ENCODE results near the gene CAPZA1.

CAPZA1 gene

DNA sequence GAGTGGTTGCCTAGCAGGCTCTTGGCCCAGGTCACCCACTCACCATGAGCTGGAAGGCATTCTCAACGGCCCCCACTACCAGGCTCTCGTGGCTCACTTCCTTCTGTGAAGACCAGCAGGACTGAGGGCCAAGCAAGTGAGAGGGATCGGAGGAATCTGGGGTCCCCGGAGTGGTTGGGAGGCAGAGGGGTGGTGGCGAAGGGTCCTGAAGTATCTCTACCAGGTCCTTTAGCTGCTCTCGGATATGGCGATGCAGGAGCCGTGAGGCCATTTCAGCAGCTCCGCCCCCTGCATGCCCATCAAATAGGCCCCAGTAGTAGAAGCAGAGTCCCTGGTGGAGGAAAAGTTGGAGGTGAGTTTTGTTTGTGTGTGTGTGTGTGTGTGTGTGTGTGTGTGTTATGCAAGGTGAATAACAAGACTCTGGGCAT is 93.1 kb downstream of the CAPZA1 start:
- H2AFZ ChIP-seq (ENCODE audit: insufficient read depth, low read length, poor library complexity), result no peak overlapping the region
- no peak overlapping the region for H2BK120ac ChIP-seq (ENCODE audit: insufficient read depth, low read length, poor library complexity)
- no peaks in the 10 kb centered on the region for H3K36me3 ChIP-seq (ENCODE audit: control insufficient read depth in 1 of 2, insufficient read depth in 2 of 2, low read length in 2 of 2)
- H3K9ac ChIP-seq (ENCODE audit: low read length), result no peak overlapping the region
- no peaks in the 10 kb centered on the region for H3K9me3 ChIP-seq (ENCODE audit: insufficient read depth, low read depth, low read length)
- H3K4me1 ChIP-seq (ENCODE audit: control insufficient read depth in 1 of 2, insufficient read depth in 2 of 2, low read length in 2 of 2), result peaks cover 8 to 19% of the 10 kb centered on the region in 2 experiments
- no peak overlapping the region for H3K4me3 ChIP-seq (ENCODE audit: low read depth, low read length)
- no peak overlapping the region for H3K18ac ChIP-seq (ENCODE audit: low read length)
- H4K12ac ChIP-seq (ENCODE audit: low read depth, low read length), result no peak overlapping the region
- H2BK12ac ChIP-seq (ENCODE audit: low read length), result no peak overlapping the region
- H4K8ac ChIP-seq (ENCODE audit: low read depth, low read length), result no peak overlapping the region
- no peak overlapping the region for H2BK5ac ChIP-seq (ENCODE audit: low read depth, low read length, poor library complexity)
- DNase-seq, result no peak
- H3K79me1 ChIP-seq (ENCODE audit: low read length), result no peaks in the 10 kb centered on the region
- H3K79me2 ChIP-seq (ENCODE audit: control insufficient read depth, insufficient read depth, low read length, poor library complexity), result no peaks in the 10 kb centered on the region
- no peak overlapping the region for H4K91ac ChIP-seq (ENCODE audit: low read depth, low read length)
- H2AK5ac ChIP-seq (ENCODE audit: low read length), result no peak overlapping the region
- no peak overlapping the region for H3K27ac ChIP-seq (ENCODE audit: low read depth, low read length)
- no CpG with 5 or more reads among the region's 9 CpGs for WGBS (ENCODE audit: extremely low coverage, insufficient coverage, insufficient read length)
- no peak overlapping the region for H3K4me2 ChIP-seq (ENCODE audit: low read length)
- H3K4ac ChIP-seq (ENCODE audit: low read depth, low read length), result no peak overlapping the region
- no peaks in the 10 kb centered on the region for H3K27me3 ChIP-seq (ENCODE audit: insufficient read depth, low read length)
- H3K14ac ChIP-seq (ENCODE audit: low read length), result no peak overlapping the region
- H3K23ac ChIP-seq (ENCODE audit: low read length), result no peak overlapping the region

DNA sequence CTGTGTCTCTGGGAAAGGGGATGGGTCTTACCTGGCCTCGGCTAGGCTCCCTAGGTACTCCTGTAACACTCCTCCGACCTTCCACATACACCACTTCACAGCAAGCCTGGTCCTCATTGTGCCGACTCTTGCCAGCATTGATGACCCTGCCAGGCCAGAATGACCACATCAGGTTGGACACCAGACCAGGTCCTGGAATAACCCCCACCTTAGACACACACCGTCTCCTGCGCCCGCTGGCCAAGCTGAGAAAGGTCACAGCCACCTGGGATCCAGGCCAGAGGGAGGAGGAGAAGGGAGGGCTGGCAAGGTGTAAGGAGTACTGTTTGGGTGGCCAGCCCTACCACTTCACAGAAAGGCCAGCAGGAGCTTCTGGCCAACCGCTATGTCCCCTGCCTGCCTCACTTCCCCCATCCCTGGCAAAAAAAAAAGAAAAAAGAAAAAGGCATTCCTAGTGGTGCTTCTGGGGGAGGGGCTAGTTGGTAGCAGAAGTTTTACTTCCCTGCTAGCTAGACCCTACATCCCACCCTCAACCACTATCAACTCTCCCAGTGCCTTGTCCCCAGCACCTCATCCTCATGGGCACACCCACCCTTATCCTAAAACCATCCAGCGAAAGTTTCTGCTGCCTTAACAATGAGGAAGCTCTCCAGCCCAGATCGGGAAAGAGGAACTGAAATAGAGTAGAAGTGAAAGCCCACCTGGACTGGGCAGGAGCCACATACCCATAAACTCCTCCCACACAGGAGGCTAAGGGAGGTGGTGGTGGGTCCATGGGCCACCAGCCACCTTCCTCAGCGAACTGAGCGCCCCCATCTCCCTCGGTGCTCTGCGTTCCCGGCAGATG is 94.1 kb downstream of the CAPZA1 start:
- Histone ChIP-seq H2AFZ (ENCODE audit: insufficient read depth, low read length, poor library complexity) (peak overlapping the region; percentile 5), H3K23ac (ENCODE audit: low read length) (no peak overlapping the region)
- WGBS (ENCODE audit: extremely low coverage, insufficient coverage, insufficient read length), result no CpG with 5 or more reads among the region's 14 CpGs

DNA sequence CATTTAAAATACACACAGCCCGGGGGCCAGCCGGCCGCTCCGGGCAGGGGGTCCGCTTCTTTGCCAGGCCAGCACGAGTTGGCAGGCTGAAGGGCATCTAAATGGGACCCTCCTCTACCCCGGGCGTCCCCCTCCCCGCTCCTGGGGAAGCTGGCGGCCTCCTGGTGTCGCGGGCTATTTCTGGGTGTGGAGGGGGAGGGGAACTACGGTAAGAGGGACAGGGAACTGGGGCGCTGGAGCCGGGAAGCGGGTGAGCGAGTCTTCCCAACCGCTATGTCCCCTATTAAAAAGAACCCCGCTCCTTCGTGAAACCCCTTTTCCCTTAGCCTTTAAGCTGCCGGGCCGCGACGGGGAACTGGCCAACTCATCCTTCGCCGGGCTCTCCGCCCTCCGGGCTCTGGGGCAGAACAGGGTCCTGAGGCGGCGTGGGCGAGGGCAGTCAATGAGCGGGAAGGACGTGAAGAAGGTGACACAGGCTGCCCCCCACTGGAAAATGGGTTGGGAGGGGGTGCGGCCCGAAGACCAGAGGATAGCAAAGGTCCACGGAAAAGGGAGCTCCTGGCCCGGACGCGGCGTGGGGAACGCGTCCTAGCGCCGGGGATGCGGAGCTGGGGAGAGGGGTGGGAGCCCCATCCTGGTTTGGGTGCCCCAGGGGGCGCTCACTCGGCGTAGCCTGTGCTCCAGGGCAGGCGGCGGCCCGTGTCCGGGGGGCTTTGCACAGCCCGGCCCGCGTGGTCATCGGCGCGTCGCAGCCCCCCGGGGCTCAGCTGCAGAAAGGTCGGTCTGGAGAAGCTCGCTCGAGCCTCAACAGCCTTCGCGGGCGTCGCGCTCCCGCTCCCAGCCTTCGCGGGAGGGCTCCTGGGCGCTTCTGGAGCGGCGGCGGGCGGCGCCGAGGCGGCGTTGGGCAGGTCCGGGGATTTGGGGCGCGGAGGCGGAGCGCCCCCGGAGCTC is 95.0 kb downstream of the CAPZA1 start:
- Histone ChIP-seq H4K8ac (ENCODE audit: low read depth, low read length) (no peak overlapping the region), H2AK5ac (ENCODE audit: low read length) (no peak overlapping the region), H3K4me3 (ENCODE audit: low read depth, low read length) (peak overlapping the region; percentile 73), H3K18ac (ENCODE audit: low read length) (no peak overlapping the region), H3K27ac (ENCODE audit: low read depth, low read length) (no peak overlapping the region), H2BK120ac (ENCODE audit: insufficient read depth, low read length, poor library complexity) (no peak overlapping the region), H3K79me2 (ENCODE audit: control insufficient read depth, insufficient read depth, low read length, poor library complexity) (no peaks in the 10 kb centered on the region), H4K91ac (ENCODE audit: low read depth, low read length) (no peak overlapping the region), H3K79me1 (ENCODE audit: low read length) (no peaks in the 10 kb centered on the region), H3K4me2 (ENCODE audit: low read length) (peak overlapping the region; percentile 96), H4K12ac (ENCODE audit: low read depth, low read length) (no peak overlapping the region), H3K4me1 (ENCODE audit: control insufficient read depth in 1 of 2, insufficient read depth in 2 of 2, low read length in 2 of 2) (peaks cover 8 to 17% of the 10 kb centered on the region in 2 experiments), H3K4ac (ENCODE audit: low read depth, low read length) (no peak overlapping the region), H3K36me3 (ENCODE audit: control insufficient read depth in 1 of 2, insufficient read depth in 2 of 2, low read length in 2 of 2) (no peaks in the 10 kb centered on the region), H3K23ac (ENCODE audit: low read length) (no peak overlapping the region), H3K9ac (ENCODE audit: low read length) (no peak overlapping the region), H2BK5ac (ENCODE audit: low read depth, low read length, poor library complexity) (no peak overlapping the region), H2AFZ (ENCODE audit: insufficient read depth, low read length, poor library complexity) (peak overlapping the region; percentile 32), H3K9me3 (ENCODE audit: insufficient read depth, low read depth, low read length) (no peaks in the 10 kb centered on the region), H2BK12ac (ENCODE audit: low read length) (no peak overlapping the region), H3K27me3 (ENCODE audit: insufficient read depth, low read length) (no peaks in the 10 kb centered on the region), H3K14ac (ENCODE audit: low read length) (no peak overlapping the region)
- DNase-seq, result peak in 1 of 2 donors; percentile 29
- no CpG with 5 or more reads among the region's 86 CpGs for WGBS (ENCODE audit: extremely low coverage, insufficient coverage, insufficient read length)

More for the DNA sequence above, 94.1 kb downstream of the CAPZA1 start:
- Histone ChIP-seq H2AK5ac (ENCODE audit: low read length) (no peak overlapping the region), H4K12ac (ENCODE audit: low read depth, low read length) (no peak overlapping the region), H3K79me2 (ENCODE audit: control insufficient read depth, insufficient read depth, low read length, poor library complexity) (no peaks in the 10 kb centered on the region), H3K9ac (ENCODE audit: low read length) (no peak overlapping the region), H3K4me3 (ENCODE audit: low read depth, low read length) (peak overlapping the region; percentile 34), H3K4me2 (ENCODE audit: low read length) (peak overlapping the region; percentile 96), H3K18ac (ENCODE audit: low read length) (no peak overlapping the region), H4K8ac (ENCODE audit: low read depth, low read length) (no peak overlapping the region), H3K79me1 (ENCODE audit: low read length) (no peaks in the 10 kb centered on the region), H3K4me1 (ENCODE audit: control insufficient read depth in 1 of 2, insufficient read depth in 2 of 2, low read length in 2 of 2) (peaks cover 8 to 17% of the 10 kb centered on the region in 2 experiments), H2BK12ac (ENCODE audit: low read length) (no peak overlapping the region), H2BK120ac (ENCODE audit: insufficient read depth, low read length, poor library complexity) (no peak overlapping the region), H3K27me3 (ENCODE audit: insufficient read depth, low read length) (no peaks in the 10 kb centered on the region), H3K36me3 (ENCODE audit: control insufficient read depth in 1 of 2, insufficient read depth in 2 of 2, low read length in 2 of 2) (no peaks in the 10 kb centered on the region), H2BK5ac (ENCODE audit: low read depth, low read length, poor library complexity) (no peak overlapping the region), H4K91ac (ENCODE audit: low read depth, low read length) (no peak overlapping the region), H3K27ac (ENCODE audit: low read depth, low read length) (no peak overlapping the region), H3K4ac (ENCODE audit: low read depth, low read length) (no peak overlapping the region), H3K14ac (ENCODE audit: low read length) (no peak overlapping the region), H3K9me3 (ENCODE audit: insufficient read depth, low read depth, low read length) (no peaks in the 10 kb centered on the region)
- peak in 1 of 2 donors; percentile 36 for DNase-seq

DNA sequence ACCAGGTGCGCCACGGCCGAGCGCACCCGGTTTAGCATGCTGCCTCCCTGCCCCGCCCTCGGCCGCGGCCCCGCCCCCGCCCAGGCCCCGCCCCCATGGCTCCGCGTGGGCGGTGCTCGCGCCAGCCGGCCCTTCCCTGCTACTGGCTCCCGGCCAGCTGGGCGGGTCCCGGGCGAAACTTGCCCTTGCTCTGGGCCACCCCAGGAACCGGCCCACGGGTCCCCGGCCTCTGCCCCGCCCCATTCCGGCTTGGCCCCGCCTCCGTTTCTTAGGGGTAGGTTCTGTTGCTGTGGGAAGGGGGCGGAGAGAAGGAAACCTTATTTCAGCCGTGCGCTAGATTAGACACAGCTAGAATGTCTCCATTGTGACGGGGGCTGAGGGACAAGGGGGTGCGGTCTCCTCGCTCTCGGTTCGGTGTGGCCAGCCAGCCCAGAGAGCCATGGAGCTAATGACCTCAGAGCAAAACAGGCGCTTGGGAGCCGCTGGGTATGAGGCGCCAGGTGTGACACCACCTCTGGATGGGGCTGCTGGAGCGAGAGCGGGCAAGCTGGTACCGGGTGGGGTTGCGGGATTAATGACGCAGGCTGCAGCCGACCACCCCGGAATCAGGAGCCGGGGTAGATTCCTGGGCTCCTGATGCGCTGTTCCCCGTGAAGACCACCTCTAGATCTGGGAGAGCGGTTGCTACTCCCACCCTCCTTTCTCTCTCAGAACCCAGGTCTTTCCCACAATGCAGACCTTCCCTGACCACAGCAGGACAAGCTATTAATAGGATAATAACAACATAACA is 95.8 kb downstream of the CAPZA1 start, which contains the start of gene PPM1J:
PPM1J (minus strand) TSS at position 69 of the 790 bp plus-strand sequence; CDS start at position 38, 31 bp downstream.
- Histone ChIP-seq H3K18ac (ENCODE audit: low read length) (no peak within 1 kb of the TSS), H3K23ac (ENCODE audit: low read length) (no peak within 1 kb of the TSS), H2BK12ac (ENCODE audit: low read length) (no peak within 1 kb of the TSS), H3K4me1 (ENCODE audit: control insufficient read depth in 1 of 2, insufficient read depth in 2 of 2, low read length in 2 of 2) (peaks cover 8 to 17% of the 10 kb centered on the region in 2 experiments), H3K27ac (ENCODE audit: low read depth, low read length) (no peak within 1 kb of the TSS), H3K14ac (ENCODE audit: low read length) (no peak within 1 kb of the TSS), H3K4me3 (ENCODE audit: low read depth, low read length) (peak within 1 kb of the TSS; percentile 74), H3K9ac (ENCODE audit: low read length) (no peak within 1 kb of the TSS), H3K36me3 (ENCODE audit: control insufficient read depth in 1 of 2, insufficient read depth in 2 of 2, low read length in 2 of 2) (no peaks in the 10 kb centered on the region), H3K79me1 (ENCODE audit: low read length) (no peaks in the 10 kb centered on the region), H4K91ac (ENCODE audit: low read depth, low read length) (no peak within 1 kb of the TSS), H3K4me2 (ENCODE audit: low read length) (peak within 1 kb of the TSS; percentile 99), H3K27me3 (ENCODE audit: insufficient read depth, low read length) (no peaks in the 10 kb centered on the region), H4K12ac (ENCODE audit: low read depth, low read length) (no peak within 1 kb of the TSS), H2BK5ac (ENCODE audit: low read depth, low read length, poor library complexity) (no peak within 1 kb of the TSS), H3K79me2 (ENCODE audit: control insufficient read depth, insufficient read depth, low read length, poor library complexity) (no peaks in the 10 kb centered on the region), H3K9me3 (ENCODE audit: insufficient read depth, low read depth, low read length) (no peaks in the 10 kb centered on the region), H3K4ac (ENCODE audit: low read depth, low read length) (no peak within 1 kb of the TSS), H2BK120ac (ENCODE audit: insufficient read depth, low read length, poor library complexity) (no peak within 1 kb of the TSS), H2AK5ac (ENCODE audit: low read length) (no peak within 1 kb of the TSS), H2AFZ (ENCODE audit: insufficient read depth, low read length, poor library complexity) (peak within 1 kb of the TSS; percentile 85), H4K8ac (ENCODE audit: low read depth, low read length) (no peak within 1 kb of the TSS)
- WGBS (ENCODE audit: extremely low coverage, insufficient coverage, insufficient read length), result no CpG with 5 or more reads among the region's 51 CpGs
- peak; percentile 96 to 98 for DNase-seq
